K562 (cell line): ENCODE data around the gene RFX6. TPM values are rescaled to one million over a fixed set of nuclear protein-coding genes. Genes with fewer than 3 reads are reported as not detected.

Experiments
- ATAC-seq: fragments of 200-7000 bp; cut with Tn5 transposase; 3 replicates; pipeline ENCODE4 v1.9.1; 2020; ENCODE audit warnings: moderate library complexity
- BruUV-seq: library from RNA; stranded (reverse); fragments of 400-500 nt; replicated peaks from 2 replicates; lab custom pipeline; 2021; lab: Mats Ljungman, UMichigan
- CTCF ChIA-PET: fragments of 300-600 bp; formaldehyde crosslinking; extraction: SDS; loops from one replicate; lab custom pipeline; 2021; ENCODE audit warnings: low intra/inter-chr PET ratio; lab: Yijun Ruan, JAX
- POLR2A ChIA-PET: fragments of 300-600, 350-650 bp; sonication (Branson Sonifier 250); formaldehyde crosslinking; extraction: SDS; loops from one replicate; lab custom pipeline; 2021; ENCODE audit warnings: antibody characterized with exemption, inconsistent platforms; lab: Yijun Ruan, JAX
- DNase-seq, 4 experiments: peaks; one replicate each; pipeline versions ENCODE4 v3.0.0 to v3.0.0-alpha.2; 2011 to 2018; ENCODE audit warnings: low spot score in 3 of 4, mixed read lengths in 3 of 4; ENCODE audit errors: extremely low read depth in 1 of 4
- FAIRE-seq: peaks from 2 replicates; lab custom pipeline; 2011; peaks lifted over from hg19 to GRCh38; lab: Jason Lieb, UNC
- H2AFZ ChIP-seq: 2 replicates; pipeline ENCODE4 v1.6.0; 2011; ENCODE audit warnings: low read depth, low read length, control low read depth, inconsistent platforms
- H3K27ac ChIP-seq: fragments of 200-600 bp; 3 replicates; pipeline ENCODE4 v1.8.0; 2011; ENCODE audit warnings: low read depth, mild to moderate bottlenecking, control low read depth, inconsistent platforms, low read length, moderate library complexity, mixed read lengths; ENCODE audit errors: extremely low read depth
- H3K27me3 ChIP-seq, 2 experiments: fragments of 300-600 bp in 1 of 2; 2 replicates in 1 of 2; 3 replicates in 1 of 2; pipeline versions ENCODE4 v1.6.0 to v1.8.0; 2011; ENCODE audit warnings: inconsistent platforms in 2 of 2, low read length in 2 of 2, mild to moderate bottlenecking in 1 of 2, mixed read lengths in 1 of 2, moderate library complexity in 1 of 2; ENCODE audit not compliant: control insufficient read depth in 2 of 2, insufficient read depth in 2 of 2
- H3K36me3 ChIP-seq: fragments of 300-600 bp; 3 replicates; pipeline ENCODE4 v1.8.0; 2011; ENCODE audit warnings: mild to moderate bottlenecking, low read length, inconsistent platforms; ENCODE audit not compliant: control insufficient read depth, insufficient read depth
- H3K4me1 ChIP-seq, 2 experiments: fragments of 200-600 bp in 1 of 2; replicated peaks in 1 of 2; 2 replicates in 1 of 2; 3 replicates in 1 of 2; pipeline versions ENCODE4 v1.5.1 to v1.8.0; 2011; ENCODE audit warnings: inconsistent platforms in 2 of 2, low read length in 2 of 2, mild to moderate bottlenecking in 1 of 2, mixed read lengths in 1 of 2, moderate library complexity in 1 of 2; ENCODE audit not compliant: control insufficient read depth in 2 of 2, insufficient read depth in 2 of 2
- H3K4me2 ChIP-seq: 2 replicates; pipeline ENCODE4 v1.6.1; 2011; ENCODE audit warnings: low read length, control low read depth, inconsistent platforms, mixed read lengths; ENCODE audit not compliant: insufficient read depth
- H3K4me3 ChIP-seq: fragments of 200-600 bp; sonication (generic), shearing (Covaris generic); 2 replicates; pipeline ENCODE4 v1.5.1; 2016; ENCODE audit warnings: control low read depth, inconsistent platforms
- H3K79me2 ChIP-seq: fragments of 200-600 bp; 3 replicates; pipeline ENCODE4 v1.8.0; 2011; ENCODE audit warnings: low read length, inconsistent platforms; ENCODE audit not compliant: control insufficient read depth, insufficient read depth
- H3K9ac ChIP-seq, 2 experiments: 2 replicates each; pipeline versions ENCODE4 v1.6.0 to v1.6.1; 2011; ENCODE audit warnings: low read depth in 2 of 2, low read length in 2 of 2, control low read depth in 1 of 2, inconsistent platforms in 1 of 2, mild to moderate bottlenecking in 1 of 2, mixed read lengths in 1 of 2; ENCODE audit not compliant: insufficient read depth in 1 of 2
- H3K9me1 ChIP-seq: one replicate; pipeline ENCODE4 v1.6.0; 2011; ENCODE audit warnings: inconsistent platforms, mild to moderate bottlenecking, low read length, moderate library complexity; ENCODE audit not compliant: control insufficient read depth, insufficient read depth
- H3K9me3 ChIP-seq: replicated peaks from 2 replicates; pipeline ENCODE4 v1.5.1; 2011; ENCODE audit warnings: low read depth, low read length, inconsistent platforms; ENCODE audit not compliant: control insufficient read depth, insufficient read depth
- H4K20me1 ChIP-seq: replicated peaks from 2 replicates; pipeline ENCODE4 v1.6.1; 2011; ENCODE audit warnings: low read length, inconsistent platforms, mixed read lengths; ENCODE audit not compliant: control insufficient read depth, insufficient read depth
- ARID3B ChIP-seq: fragments of 250-450 bp; sonication (Bioruptor Pico); IDR thresholded peaks from 2 replicates; pipeline ENCODE4 v1.4.0; 2020; ENCODE audit warnings: borderline replicate concordance
- CBX2 ChIP-seq: fragments of 200-600 bp; sonication (generic); IDR thresholded peaks from one replicate; pipeline ENCODE4 v1.6.1; 2012; ENCODE audit warnings: mild to moderate bottlenecking, low read length, inconsistent platforms; ENCODE audit not compliant: insufficient read depth, poor library complexity, severe bottlenecking
- GABPA ChIP-seq: fragments of 200-800 bp; sonication (Bioruptor generic); conservative IDR thresholded peaks from 2 replicates; pipeline ENCODE4 v1.6.1; 2016; ENCODE audit warnings: low read depth, missing genetic modification characterization, missing compliant biosample characterization
- GATA2 ChIP-seq: sonication (generic); formaldehyde crosslinking; IDR thresholded peaks from 2 replicates; pipeline ENCODE4 v1.4.0; 2020; ENCODE audit warnings: mild to moderate bottlenecking, missing genetic modification reagents
- IRF1 ChIP-seq: sonication (generic); formaldehyde crosslinking; IDR thresholded peaks from 2 replicates; pipeline ENCODE4 v1.8.0; 2022; ENCODE audit warnings: missing genetic modification reagents, mild to moderate bottlenecking, borderline replicate concordance
- MTF1 ChIP-seq: fragments of 250-450 bp; sonication (Bioruptor Pico); IDR thresholded peaks from 2 replicates; pipeline ENCODE4 v1.9.0; 2021; ENCODE audit warnings: moderate library complexity, mild to moderate bottlenecking, inconsistent platforms, borderline replicate concordance
- NFIX ChIP-seq: fragments of 250-450 bp; sonication (Bioruptor Pico); IDR thresholded peaks from 2 replicates; pipeline ENCODE4 v1.4.0; 2020; ENCODE audit warnings: low read depth, mild to moderate bottlenecking, moderate library complexity
- NR2F6 ChIP-seq: fragments of 450-650 bp; formaldehyde crosslinking; IDR thresholded peaks from 2 replicates; pipeline ENCODE4 v1.4.0; 2020; ENCODE audit warnings: mild to moderate bottlenecking
- POLR2AphosphoS2 ChIP-seq: IDR thresholded peaks from 2 replicates; pipeline ENCODE4 v1.6.1; 2012; ENCODE audit warnings: low read length, improper control_type of control experiment
- POLR2AphosphoS5 ChIP-seq: IDR thresholded peaks from 2 replicates; pipeline ENCODE4 v1.6.1; 2011; ENCODE audit warnings: mild to moderate bottlenecking, low read depth, low read length, moderate library complexity; ENCODE audit not compliant: control insufficient read depth, insufficient read depth
- RBM17 ChIP-seq: fragments of 200-400 bp; formaldehyde crosslinking; IDR thresholded peaks from 2 replicates; pipeline ENCODE4 v1.6.1; 2017; ENCODE audit warnings: low read depth, mild to moderate bottlenecking, low read length, borderline replicate concordance
- THAP12 ChIP-seq: fragments of 250-450 bp; sonication (Bioruptor Pico); IDR thresholded peaks from 2 replicates; pipeline ENCODE4 v1.9.0; 2021; ENCODE audit warnings: mild to moderate bottlenecking, inconsistent platforms
- ZC3H8 ChIP-seq: fragments of 450-650 bp; IDR thresholded peaks from 2 replicates; pipeline ENCODE4 v1.6.1; 2017
- ZKSCAN1 ChIP-seq: fragments of 150-350 bp; IDR thresholded peaks from 2 replicates; pipeline ENCODE4 v1.6.1; 2016; ENCODE audit warnings: low read depth, low read length
- ZNF263 ChIP-seq: sonication (generic); formaldehyde crosslinking; IDR thresholded peaks from 2 replicates; pipeline ENCODE4 v1.8.0; 2022; ENCODE audit warnings: mild to moderate bottlenecking, missing genetic modification reagents, borderline replicate concordance
- ZNF3 ChIP-seq: fragments of 250-450 bp; sonication (Bioruptor Pico); IDR thresholded peaks from 2 replicates; pipeline ENCODE4 v1.5.0; 2021; ENCODE audit warnings: mild to moderate bottlenecking, moderate library complexity
- ZNF740 ChIP-seq, 3 experiments: fragments of 200-800 bp in 1 of 3; sonication (Bioruptor generic) in 1 of 3; sonication (generic) in 1 of 3; formaldehyde crosslinking in 1 of 3; IDR thresholded peaks; 2 replicates each; pipeline versions ENCODE4 v1.6.1 to v1.8.0; 2016 to 2022; ENCODE audit warnings: mild to moderate bottlenecking in 2 of 3, missing compliant biosample characterization in 2 of 3, missing genetic modification characterization in 2 of 3, missing genetic modification reagents in 1 of 3
- ZNF780A ChIP-seq: fragments of 250-450 bp; sonication (Bioruptor Pico); IDR thresholded peaks from 2 replicates; pipeline ENCODE4 v1.5.0; 2021; ENCODE audit warnings: mild to moderate bottlenecking
- WGBS: fragments of 100-300 bp; shearing (Covaris generic); methylation state at CpG from one replicate; pipeline ENCODE4 v1.1.6; 2016; ENCODE audit warnings: low coverage, mixed read lengths; ENCODE audit not compliant: insufficient coverage; ENCODE audit errors: missing lambda C conversion rate; 5-methylcytosine and 5-hydroxymethylcytosine counted together
- in situ Hi-C: fragments of 300-500 bp; cut with MboI; formaldehyde crosslinking; loops from 4 replicates; pipeline ENCODE4 v1.15.0; 2018; ENCODE audit warnings: inconsistent platforms, mixed read lengths
- intact Hi-C: fragments of 100-400 bp; cut with micrococcal nuclease; formaldehyde crosslinking; loops from 2 replicates; pipeline ENCODE4 v1.14.2; 2022
- polyA plus RNA-seq, 8 experiments: library from polyadenylated mRNA; depleted of rRNA in 4 of 8; stranded (reverse) in 5 of 8; unstranded in 3 of 8; fragments of >200 nt; fragmentation: Nextera tagmentation in 2 of 8; fragmentation: Illumina TruSeq in 1 of 8; extraction: Ambion mirVana in 2 of 8; extraction: Trizol in 1 of 8; gene quantifications; 2 replicates each; pipeline versions ENCODE4 v1.2.1 to v1.2.3, GENCODE V29; 2011 to 2014; ENCODE audit warnings: inconsistent platforms in 1 of 8, missing spikeins in 1 of 8
- total RNA-seq, 7 experiments: library from RNA; depleted of rRNA in 6 of 7; stranded (reverse); fragments of >200 nt in 6 of 7; fragmentation: Illumina TruSeq in 2 of 7; extraction: Trizol in 2 of 7; gene quantifications; 2 replicates each; pipeline versions ENCODE4 v1.2.1 to v1.2.3, GENCODE V29; 2011 to 2021; ENCODE audit warnings: low replicate concordance in 1 of 7

The RFX6 gene
- total and polyA plus RNA-seq, 9 of the 15 experiments (the other 6 are each of a cell fraction or from before 2014, with no cell fraction given): not detected

- Histone ChIP-seq H3K9ac (no peak overlapping the region), H4K20me1 (no peaks in the 10 kb centered on the region), H3K4me1 (no peaks in the 10 kb centered on the region), H3K27ac (no peak overlapping the region), H3K4me3 (no peak overlapping the region), H3K4me2 (no peak overlapping the region), H3K79me2 (no peaks in the 10 kb centered on the region), H3K36me3 (no peaks in the 10 kb centered on the region), H2AFZ (no peak overlapping the region), H3K9me3 (no peaks in the 10 kb centered on the region), H3K9me1 (no peaks in the 10 kb centered on the region), H3K27me3 (no peaks in the 10 kb centered on the region)
- POLR2A ChIA-PET: interaction anchor here (0.7 kb wide), 1 partner anchor 1573 kb away, joined by 3 read pairs; no protein-coding TSS in a partner anchor
- CTCF ChIA-PET: no interaction called here
- ATAC-seq (no peak), FAIRE-seq (no peak), DNase-seq (no peak)
- in situ Hi-C loops: no loop called here
- intact Hi-C loops: no loop called here
- 0% methylated on average over 2 of the region's 2 CpGs for WGBS
- BruUV-seq: no TSS peak
- TF ChIP-seq IRF1 (CRISPR knock-in tag) (no peak), CBX2 (no peak), NR2F6 (no peak), ZKSCAN1 (no peak), ZC3H8 (no peak), MTF1 (CRISPR knock-in tag) (no peak), POLR2AphosphoS2 (no peak), RBM17 (no peak), THAP12 (no peak), ZNF3 (CRISPR knock-in tag) (no peak), ZNF780A (no peak), NFIX (CRISPR knock-in tag) (no peak), ZNF740 (CRISPR knock-in tag; IDR thresholded peaks at IDR 0.05) (no peak), ZNF740 (tag; IDR thresholded peaks at IDR 0.05) (no peak), GABPA (tag) (no peak), POLR2AphosphoS5 (no peak), ARID3B (no peak), ZNF263 (no peak), GATA2 (no peak)
These were observed 18.9 kb downstream of the RFX6 start for GRCh38 chr6:116895935-116896334.
